Breast epithelium (tissue), 3 donors: Measurements from ENCODE around the gene KCMF1.

ENCODE experiments used
- CTCF ChIP-seq, 3 donors: fragments of 450-650 bp; IDR thresholded peaks; one replicate each; pipeline ENCODE4 v1.5.1; 2016 to 2017; ENCODE audit warnings: antibody characterized with exemption in 3 of 3, mild to moderate bottlenecking in 3 of 3, moderate library complexity in 3 of 3
- POLR2A ChIP-seq: fragments of 450-650 bp; IDR thresholded peaks from one replicate; pipeline ENCODE4 v1.6.1; 2016; ENCODE audit warnings: antibody characterized with exemption, mild to moderate bottlenecking, moderate library complexity
- POLR2AphosphoS5 ChIP-seq, 3 donors: sonication (generic); formaldehyde crosslinking; IDR thresholded peaks; one replicate each; pipeline ENCODE4 v1.6.1; 2017; ENCODE audit warnings: antibody characterized with exemption in 3 of 3

- no peak for TF ChIP-seq CTCF (IDR thresholded peaks at IDR 0.05)
- TF ChIP-seq POLR2AphosphoS5 (IDR thresholded peaks at IDR 0.05) = no peak
- TF ChIP-seq POLR2A = no peak
Observed at GRCh38 chr2:85016446-85016845, 45.5 kb downstream of the KCMF1 start.
